Measurements from ENCODE around the gene ATP1A1. TPM values are rescaled to one million over a fixed set of nuclear protein-coding genes. Genes with fewer than 3 reads are reported as not detected.

Gene ATP1A1
- total RNA-seq (2014; rRNA removed; shearing (Covaris generic)) (66.8 and 74.4 TPM in 2 replicates), total RNA-seq (2022) (183 and 186 TPM in 2 replicates), Bru-seq, nascent RNA (percentile 92 among the genes with signal in this experiment), BruChase-seq, experiment 1, labeled RNA remaining after a 6-hour chase (percentile 96 among the genes with signal in this experiment), BruChase-seq, experiment 2, labeled RNA remaining after a 2-hour chase (percentile 93 among the genes with signal in this experiment)
- long read RNA-seq, transcript ATP1A1-201 (23 exons, 3,654 nt): major isoform, 140 of 198 reads
- long read RNA-seq, partial matches to known transcripts: 52 of 198 reads
- long read RNA-seq, other reads (novel, unspliced or antisense): 5 of 198 reads

GRCh38 chr1:116372651-116373430 lies at the start of gene ATP1A1:
Gene ATP1A1, plus strand, starts transcription at chr1:116373244. Its CDS starts 268 bp downstream, at chr1:116373512.
- peaks cover 38% of the 10 kb centered on the region for H3K4me1 ChIP-seq (ENCODE audit: insufficient read depth, low read length, poor library complexity, severe bottlenecking)
- POLR2A ChIA-PET: interaction anchor here (0.6 to 1.8 kb wide), 3 partner anchors 9 to 45 kb away, joined by 3 to 11 read pairs (median 6); no protein-coding TSS in a partner anchor

DNA sequence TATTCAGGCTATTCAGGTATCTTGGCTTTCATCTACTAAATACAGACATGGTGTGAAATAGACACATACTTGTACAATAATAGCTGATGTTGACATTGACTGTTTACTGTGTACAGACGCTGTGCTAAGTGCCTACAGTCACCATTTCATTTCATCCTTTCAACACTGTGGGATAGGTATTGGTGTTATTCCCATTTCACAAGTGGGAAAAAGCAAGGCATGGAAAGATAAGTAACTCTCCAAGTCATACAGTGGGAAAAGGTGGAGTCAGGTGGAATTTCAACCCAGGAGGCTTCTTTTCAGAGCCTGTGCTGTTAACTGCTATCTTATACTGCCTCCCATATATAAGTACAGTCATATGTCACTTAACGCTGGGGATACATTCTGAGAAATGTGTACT lies 49.6 kb upstream of the ATP1A1 start:
- Histone ChIP-seq H3K4me2 (ENCODE audit: low read length) (no peak overlapping the region), H3K9me2 (ENCODE audit: insufficient read depth, low read length) (no peaks in the 10 kb centered on the region), H4K20me1 (ENCODE audit: insufficient read depth, low read length) (no peaks in the 10 kb centered on the region), H3K9me3 (ENCODE audit: low read length) (no peaks in the 10 kb centered on the region), H3K4me3 (ENCODE audit: low read depth, low read length, poor library complexity, severe bottlenecking) (no peak overlapping the region), H3K36me3 (ENCODE audit: insufficient read depth, low read length) (no peaks in the 10 kb centered on the region), H3K79me2 (ENCODE audit: insufficient read depth, low read depth, low read length) (no peaks in the 10 kb centered on the region), H2AFZ (ENCODE audit: low read length) (no peak overlapping the region), H3K27ac (ENCODE audit: low read depth, low read length, poor library complexity, severe bottlenecking) (no peak overlapping the region), H3K4me1 (ENCODE audit: insufficient read depth, low read length, poor library complexity, severe bottlenecking) (peaks cover 67% of the 10 kb centered on the region)
- ChIA-PET CTCF (ENCODE audit: unreplicated experiment) (no interaction called here), POLR2A (interaction anchor here (0.6 kb wide), 1 partner anchor 115 kb away, joined by 3 read pairs; no protein-coding TSS in a partner anchor)
- no TSS peak for BruUV-seq (replicated peaks)
- no peak for TF ChIP-seq EZH2phosphoT487 (IDR thresholded peaks at IDR 0.05; ENCODE audit: borderline replicate concordance, low read depth, low read length)
- TF ChIP-seq, protein P1, sequence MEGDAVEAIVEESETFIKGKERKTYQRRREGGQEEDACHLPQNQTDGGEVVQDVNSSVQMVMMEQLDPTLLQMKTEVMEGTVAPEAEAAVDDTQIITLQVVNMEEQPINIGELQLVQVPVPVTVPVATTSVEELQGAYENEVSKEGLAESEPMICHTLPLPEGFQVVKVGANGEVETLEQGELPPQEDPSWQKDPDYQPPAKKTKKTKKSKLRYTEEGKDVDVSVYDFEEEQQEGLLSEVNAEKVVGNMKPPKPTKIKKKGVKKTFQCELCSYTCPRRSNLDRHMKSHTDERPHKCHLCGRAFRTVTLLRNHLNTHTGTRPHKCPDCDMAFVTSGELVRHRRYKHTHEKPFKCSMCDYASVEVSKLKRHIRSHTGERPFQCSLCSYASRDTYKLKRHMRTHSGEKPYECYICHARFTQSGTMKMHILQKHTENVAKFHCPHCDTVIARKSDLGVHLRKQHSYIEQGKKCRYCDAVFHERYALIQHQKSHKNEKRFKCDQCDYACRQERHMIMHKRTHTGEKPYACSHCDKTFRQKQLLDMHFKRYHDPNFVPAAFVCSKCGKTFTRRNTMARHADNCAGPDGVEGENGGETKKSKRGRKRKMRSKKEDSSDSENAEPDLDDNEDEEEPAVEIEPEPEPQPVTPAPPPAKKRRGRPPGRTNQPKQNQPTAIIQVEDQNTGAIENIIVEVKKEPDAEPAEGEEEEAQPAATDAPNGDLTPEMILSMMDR (conservative IDR thresholded peaks at IDR 0.05; ENCODE audit: low read length): no peak
- no peak for DNase-seq (ENCODE audit: low spot score)
- intact Hi-C loops (cut with micrococcal nuclease; ENCODE audit: unreplicated experiment): no loop called here

More at GRCh38 chr1:116372651-116373430, at the start of gene ATP1A1:
- Histone ChIP-seq H3K27ac (ENCODE audit: low read depth, low read length, poor library complexity, severe bottlenecking) (peak within 1 kb of the TSS; percentile 70), H3K9me3 (ENCODE audit: low read length) (no peaks in the 10 kb centered on the region), H2AFZ (ENCODE audit: low read length) (peak within 1 kb of the TSS; percentile 83), H3K79me2 (ENCODE audit: insufficient read depth, low read depth, low read length) (peaks cover 46% of the 10 kb centered on the region), H3K4me2 (ENCODE audit: low read length) (peak within 1 kb of the TSS; percentile 88), H3K36me3 (ENCODE audit: insufficient read depth, low read length) (peaks cover 15% of the 10 kb centered on the region; the same call in 1 of the 2 replicates), H3K9me2 (ENCODE audit: insufficient read depth, low read length) (no peaks in the 10 kb centered on the region), H3K4me3 (ENCODE audit: low read depth, low read length, poor library complexity, severe bottlenecking) (peak within 1 kb of the TSS; percentile 74), H4K20me1 (ENCODE audit: insufficient read depth, low read length) (peaks cover 22% of the 10 kb centered on the region)
- peak; percentile 96 for DNase-seq (ENCODE audit: low spot score)
- no TSS peak for BruUV-seq (replicated peaks)
- no peak for TF ChIP-seq EZH2phosphoT487 (IDR thresholded peaks at IDR 0.05; ENCODE audit: borderline replicate concordance, low read depth, low read length)
- TF ChIP-seq, protein P1 (conservative IDR thresholded peaks at IDR 0.05; ENCODE audit: low read length): 0 out of 2 replicates have a peak, but pooled peaks have one; percentile 17
- CTCF ChIA-PET (ENCODE audit: unreplicated experiment): interaction anchor here (0.6 to 0.8 kb wide), 3 partner anchors 15 to 130 kb away, joined by 3 to 5 read pairs (median 4); no protein-coding TSS in a partner anchor
- intact Hi-C loops (cut with micrococcal nuclease; ENCODE audit: unreplicated experiment): no loop called here

All from OCI-LY7 (cell line).